GM19193 (cell line): ENCODE results near the gene AHCTF1.

Source experiments
- POLR2A ChIP-seq: IDR thresholded peaks from 4 replicates; pipeline ENCODE4 v1.6.1; 2011; ENCODE audit not compliant: insufficient read depth, insufficient read length; ENCODE audit errors: extremely low read depth

The AHCTF1 gene, protein sequence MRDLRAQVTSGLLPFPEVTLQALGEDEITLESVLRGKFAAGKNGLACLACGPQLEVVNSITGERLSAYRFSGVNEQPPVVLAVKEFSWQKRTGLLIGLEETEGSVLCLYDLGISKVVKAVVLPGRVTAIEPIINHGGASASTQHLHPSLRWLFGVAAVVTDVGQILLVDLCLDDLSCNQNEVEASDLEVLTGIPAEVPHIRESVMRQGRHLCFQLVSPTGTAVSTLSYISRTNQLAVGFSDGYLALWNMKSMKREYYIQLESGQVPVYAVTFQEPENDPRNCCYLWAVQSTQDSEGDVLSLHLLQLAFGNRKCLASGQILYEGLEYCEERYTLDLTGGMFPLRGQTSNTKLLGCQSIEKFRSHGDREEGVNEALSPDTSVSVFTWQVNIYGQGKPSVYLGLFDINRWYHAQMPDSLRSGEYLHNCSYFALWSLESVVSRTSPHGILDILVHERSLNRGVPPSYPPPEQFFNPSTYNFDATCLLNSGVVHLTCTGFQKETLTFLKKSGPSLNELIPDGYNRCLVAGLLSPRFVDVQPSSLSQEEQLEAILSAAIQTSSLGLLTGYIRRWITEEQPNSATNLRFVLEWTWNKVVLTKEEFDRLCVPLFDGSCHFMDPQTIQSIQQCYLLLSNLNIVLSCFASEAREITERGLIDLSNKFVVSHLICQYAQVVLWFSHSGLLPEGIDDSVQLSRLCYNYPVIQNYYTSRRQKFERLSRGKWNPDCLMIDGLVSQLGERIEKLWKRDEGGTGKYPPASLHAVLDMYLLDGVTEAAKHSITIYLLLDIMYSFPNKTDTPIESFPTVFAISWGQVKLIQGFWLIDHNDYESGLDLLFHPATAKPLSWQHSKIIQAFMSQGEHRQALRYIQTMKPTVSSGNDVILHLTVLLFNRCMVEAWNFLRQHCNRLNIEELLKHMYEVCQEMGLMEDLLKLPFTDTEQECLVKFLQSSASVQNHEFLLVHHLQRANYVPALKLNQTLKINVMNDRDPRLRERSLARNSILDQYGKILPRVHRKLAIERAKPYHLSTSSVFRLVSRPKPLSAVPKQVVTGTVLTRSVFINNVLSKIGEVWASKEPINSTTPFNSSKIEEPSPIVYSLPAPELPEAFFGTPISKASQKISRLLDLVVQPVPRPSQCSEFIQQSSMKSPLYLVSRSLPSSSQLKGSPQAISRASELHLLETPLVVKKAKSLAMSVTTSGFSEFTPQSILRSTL (N-terminal part only)

DNA sequence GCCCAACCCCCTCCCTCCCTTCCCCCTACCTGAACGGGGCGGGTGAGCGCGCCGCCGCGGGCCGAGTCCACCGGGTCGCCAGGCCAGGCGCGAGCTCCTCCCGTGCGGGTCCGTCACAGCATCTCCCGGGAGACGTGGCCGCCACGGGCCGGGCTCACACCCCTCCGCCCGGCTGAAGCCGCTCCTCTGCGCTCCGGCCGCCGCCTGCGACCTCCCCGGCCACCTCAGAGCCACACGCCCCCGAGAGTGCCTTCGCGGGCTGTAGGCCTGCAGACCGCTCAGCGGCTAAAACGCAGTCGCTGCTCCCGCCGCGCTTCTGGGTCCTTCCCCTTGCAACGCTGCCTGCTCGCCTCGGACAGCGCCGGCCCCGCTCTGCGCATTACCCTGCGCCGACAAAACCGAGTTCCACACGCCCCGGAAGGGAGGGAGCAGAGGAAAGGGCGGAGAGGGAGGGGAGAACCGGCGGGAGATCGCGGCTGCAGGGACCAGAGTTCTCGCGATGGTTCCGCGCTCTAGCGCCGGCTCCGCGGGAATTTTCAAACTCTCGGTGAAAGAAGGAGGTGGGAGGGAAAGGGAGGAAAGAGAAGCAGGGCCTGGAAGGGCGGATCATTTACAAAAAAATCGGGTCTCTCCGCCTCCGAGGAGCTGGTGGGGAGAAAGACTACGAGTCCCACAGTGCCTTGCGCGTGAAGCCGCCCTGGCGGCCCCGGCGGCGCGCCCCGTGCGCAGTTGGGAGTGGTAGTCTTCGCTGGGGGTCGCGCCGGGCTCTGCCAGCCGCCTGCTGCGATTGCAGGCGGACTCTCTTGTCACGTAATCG is at the start of gene AHCTF1:
Gene AHCTF1 (minus strand): TSS at position 400 of the 817 bp plus-strand sequence. CDS start 13,578 bp downstream, outside the sequence.
- peak; percentile 97 for TF ChIP-seq POLR2A

DNA sequence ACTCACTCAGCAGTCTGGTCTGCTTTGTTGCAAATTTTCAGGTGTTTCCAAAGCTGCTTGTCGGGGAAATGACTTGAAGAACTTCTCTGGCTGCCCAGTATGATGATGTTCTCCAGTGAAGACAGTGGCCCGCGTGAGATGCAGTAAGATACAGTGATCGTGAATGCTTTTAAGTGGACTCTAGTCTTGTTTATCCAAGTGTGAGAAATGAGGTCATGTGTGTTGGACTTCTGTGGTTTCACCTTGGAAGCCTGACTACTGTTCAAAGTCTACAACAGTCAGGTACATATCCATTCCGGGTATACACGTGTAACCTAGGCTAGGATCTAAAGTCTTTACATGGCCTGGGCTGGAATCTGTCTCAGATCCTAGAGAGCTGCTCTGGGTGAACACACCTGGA is 47.0 kb upstream of the AHCTF1 start:
- TF ChIP-seq POLR2A = no peak

DNA sequence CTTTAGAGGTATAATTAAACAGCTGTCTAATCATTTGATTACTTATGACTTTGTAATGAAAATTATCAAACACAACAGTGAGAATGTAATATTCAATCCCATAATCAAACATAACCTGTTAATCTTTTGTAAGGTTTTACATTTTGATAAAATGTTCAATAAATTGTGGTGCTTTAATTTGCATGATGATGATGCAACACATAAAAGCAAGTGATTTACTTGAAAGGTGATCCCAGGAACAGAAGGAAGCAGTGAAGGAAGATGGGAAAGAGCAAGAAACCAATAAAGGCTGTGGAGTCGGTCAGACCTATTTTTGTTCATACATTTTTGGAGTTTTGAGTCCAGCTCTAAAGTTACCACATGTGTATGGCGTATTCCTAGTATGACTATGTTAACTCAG is 46.5 kb upstream of the AHCTF1 start:
- no peak for TF ChIP-seq POLR2A

DNA sequence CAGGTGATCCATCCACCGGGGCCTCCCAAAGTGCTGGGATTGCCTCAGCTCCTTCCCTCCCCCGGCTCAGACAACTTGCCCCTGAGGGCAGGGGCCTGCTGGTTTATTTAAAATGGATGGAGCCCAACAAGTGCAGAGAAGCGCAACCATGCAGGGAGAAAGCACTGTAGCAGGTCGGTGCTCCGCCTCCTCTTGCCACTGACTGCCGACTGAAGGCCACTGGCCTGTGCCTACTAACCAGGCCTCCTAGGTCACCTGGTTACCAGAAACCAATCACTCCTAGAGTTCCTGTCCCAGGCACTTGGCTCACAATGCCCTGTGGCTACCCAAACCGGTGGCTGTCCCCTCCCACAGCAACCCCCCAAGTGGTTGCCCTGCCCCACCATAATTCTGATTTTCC is 40.2 kb upstream of the AHCTF1 start:
- TF ChIP-seq POLR2A = no peak

DNA sequence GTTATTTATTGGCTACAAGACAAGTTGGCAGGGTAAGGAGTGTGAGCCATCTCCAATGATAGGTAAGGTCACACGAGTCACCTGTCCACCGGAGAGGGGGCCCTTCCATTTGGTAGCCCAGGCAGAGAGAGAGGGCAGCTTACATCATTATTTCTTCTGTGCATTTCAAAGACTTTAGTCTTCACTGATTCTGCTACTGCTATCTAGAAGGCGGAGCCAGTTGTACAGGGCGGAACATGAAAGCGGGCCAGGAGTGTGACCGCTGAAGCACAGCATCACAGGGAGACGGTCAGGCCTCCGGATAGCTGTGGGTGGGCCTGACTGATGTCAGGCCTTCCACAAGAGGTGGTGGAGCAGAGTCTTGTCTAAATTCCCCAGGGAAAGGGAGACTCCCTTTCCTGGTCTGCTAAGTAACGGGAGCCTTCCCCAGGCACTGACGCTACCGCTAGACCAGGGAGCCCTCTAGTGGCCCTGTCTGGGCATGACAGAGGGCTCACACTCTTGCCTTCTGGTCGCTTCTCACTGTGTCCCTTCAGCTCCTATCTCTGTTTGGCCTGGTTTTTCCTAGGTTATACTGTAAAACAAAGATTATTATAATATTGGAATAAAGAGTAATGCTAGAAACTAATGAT is 39.5 kb upstream of the AHCTF1 start:
- no peak for TF ChIP-seq POLR2A

DNA sequence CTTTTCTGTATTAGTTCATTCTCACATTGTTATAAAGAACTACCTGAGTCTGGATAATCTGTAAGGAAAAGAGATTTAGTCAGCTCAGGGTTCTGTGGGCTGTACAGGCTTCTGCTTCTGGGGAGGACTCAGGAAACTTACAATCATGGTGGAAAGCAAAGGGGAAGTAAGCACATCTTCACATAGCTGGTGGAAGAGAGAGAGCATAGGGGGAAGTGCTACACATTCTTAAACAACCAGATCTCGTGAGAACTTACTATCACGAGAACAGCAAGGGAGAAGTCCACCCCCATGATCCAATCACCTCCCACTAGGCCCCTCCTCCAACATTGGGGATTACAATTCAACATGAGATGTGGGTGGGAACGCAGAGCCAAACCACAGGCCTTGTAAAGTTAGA is 37.9 kb upstream of the AHCTF1 start:
- no peak for TF ChIP-seq POLR2A

DNA sequence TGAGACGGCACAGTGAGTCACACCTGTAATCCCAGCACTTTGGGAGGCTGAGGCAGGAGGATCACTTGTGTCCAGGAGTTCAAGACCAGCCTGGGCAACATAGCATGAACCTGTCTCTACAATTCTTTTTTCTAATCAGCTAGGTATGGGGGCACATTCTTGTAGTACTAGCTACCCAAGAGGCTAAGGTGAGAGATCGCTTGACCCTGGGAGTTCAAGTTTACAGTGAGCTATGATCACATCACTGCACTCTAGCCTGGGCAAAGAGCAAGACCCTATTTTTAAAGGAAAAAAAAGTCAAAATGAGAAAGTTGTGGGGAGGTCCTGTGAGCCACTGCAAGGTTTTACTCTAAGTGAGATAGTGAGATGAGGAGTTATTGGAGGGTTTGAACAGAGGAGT is 34.8 kb upstream of the AHCTF1 start:
- no peak for TF ChIP-seq POLR2A

DNA sequence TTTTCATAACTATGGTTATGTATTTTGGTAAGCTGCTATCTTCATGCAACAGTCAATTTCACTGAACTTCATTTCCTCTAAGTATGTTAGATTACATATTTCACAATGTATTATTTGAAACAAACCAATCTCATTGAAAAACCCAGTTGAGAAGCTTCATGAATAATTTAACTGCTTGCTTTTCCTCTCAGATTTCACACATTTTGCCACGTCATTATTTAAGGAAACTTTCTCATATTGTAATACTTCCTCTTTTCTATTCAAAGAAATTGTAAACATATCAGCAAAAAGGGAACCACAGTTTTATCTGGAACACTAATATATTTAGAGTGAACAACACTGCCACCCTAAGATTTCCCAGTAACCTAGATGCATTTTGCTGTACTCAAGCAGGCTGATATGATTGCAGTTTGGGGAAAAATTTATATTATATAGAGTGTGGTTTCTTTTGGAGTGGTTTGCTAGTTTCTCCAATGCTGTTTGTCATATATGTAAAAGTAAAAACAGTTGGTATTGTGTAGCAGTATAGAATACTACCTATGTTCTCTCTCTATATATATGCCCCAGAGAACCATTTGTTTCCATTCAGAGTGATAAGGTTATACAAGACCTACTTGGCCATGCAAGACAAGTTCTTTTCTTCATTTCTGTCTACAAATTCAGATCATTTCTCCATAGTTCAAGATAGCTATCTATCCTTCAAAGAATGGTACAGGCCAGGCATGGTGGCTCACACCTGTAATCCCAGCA is 28.4 kb upstream of the AHCTF1 start:
- TF ChIP-seq POLR2A = no peak

DNA sequence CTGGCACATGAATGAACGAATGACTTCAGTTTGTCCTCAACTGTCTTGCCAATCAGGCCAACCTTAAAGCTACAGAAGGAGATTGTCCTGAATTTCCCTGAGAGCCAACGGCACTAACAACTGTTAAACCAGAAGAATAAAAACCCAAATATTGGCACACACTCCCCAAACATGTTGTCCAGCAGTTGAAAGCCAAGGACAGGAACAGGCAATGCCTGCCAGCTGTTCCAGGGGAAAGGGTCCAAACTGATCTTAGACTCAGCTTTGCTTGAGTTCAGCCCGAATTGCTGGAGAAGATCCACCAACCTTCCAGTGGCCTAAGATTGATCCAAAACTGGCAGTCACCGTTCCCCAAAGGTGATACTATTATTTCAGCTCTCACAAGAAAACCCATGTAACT is 22.4 kb upstream of the AHCTF1 start:
- TF ChIP-seq POLR2A = no peak

DNA sequence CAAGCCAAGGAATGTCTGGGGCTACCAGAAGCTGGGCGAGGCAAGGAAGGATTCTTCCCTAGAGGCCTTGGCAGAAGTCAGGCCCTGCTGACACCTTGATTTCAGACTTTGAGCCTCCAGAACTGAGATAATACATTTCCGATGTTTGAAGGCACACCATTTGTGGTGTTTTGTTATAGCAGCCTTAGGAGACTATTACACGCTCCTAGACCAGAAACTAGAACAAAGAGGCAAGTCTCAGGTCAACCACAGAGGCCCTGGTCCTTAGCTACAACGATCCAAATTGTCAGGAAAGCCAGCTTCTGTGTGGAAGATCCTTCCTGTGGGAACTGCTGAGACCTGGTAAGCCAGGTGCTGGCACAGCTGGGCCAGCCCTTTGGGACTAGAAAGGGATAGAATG is 19.7 kb upstream of the AHCTF1 start:
- no peak for TF ChIP-seq POLR2A

DNA sequence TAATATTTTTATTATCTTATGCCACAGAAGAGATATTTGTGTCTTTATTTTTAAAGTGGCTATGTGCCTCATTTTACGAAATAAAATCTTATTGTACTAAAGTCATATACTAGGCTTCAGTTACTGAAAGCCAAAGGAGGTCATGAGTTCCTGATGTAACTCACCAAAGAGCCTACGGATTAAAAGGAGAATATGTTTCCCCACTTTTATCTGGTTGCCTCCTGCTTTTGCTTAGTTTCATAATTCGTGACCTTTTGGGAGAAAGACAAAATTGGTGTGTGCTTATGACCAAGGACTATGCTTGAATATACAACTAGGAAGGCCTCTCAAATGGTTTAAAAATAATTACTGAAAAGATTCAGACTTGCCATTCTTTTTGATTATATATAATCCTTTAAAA is 18.2 kb upstream of the AHCTF1 start:
- TF ChIP-seq POLR2A = no peak

DNA sequence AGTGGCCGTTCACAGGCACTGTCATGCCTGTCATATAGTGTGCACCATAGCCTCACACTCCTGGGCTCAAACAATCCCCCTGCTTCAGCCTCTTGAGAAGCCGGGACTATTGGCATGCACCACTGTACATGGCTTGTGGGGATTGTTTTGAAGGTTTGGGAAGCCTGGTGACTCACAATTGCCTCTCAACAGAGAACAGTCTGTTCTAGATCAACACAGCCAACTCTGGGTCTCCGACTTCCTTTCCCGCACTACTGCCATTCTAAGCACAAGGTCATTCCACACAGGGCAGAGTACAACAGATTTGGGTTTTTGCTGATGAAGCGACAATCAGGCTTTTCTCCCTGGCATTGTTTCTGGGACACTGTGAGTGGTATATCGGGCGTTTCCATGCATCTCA is 15.5 kb upstream of the AHCTF1 start:
- TF ChIP-seq POLR2A = no peak

DNA sequence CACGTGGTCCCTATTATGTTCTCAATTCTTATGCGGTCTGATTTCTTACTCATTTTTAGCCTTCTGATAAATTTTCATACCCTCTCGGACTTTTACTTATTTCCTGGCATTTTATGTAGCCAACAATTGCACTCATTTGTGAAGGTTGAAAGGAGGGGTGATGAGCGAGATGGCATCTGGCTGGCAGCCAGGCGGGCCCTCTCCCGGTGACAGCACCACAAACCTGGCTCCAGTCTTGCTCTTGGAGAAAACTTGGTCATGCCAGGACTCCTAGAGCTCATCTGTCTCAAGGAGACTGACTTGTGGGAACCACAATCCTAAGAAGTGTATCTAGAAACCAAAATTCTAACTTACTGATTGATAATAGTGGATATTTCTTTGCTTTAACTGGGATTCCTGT is 14.6 kb upstream of the AHCTF1 start:
- no peak for TF ChIP-seq POLR2A
